NK-92 (cell line): ENCODE data around the gene LRRK1.

Source experiments
- DNase-seq: peaks from one replicate; lab custom pipeline; 2025; ENCODE audit not compliant: unreplicated experiment; lab: John Stamatoyannopoulos, UW

The LRRK1 gene

GRCh38 chr15:100891307-100892012, 27.7 kb upstream of the LRRK1 start:
- no peak for DNase-seq

- DNase-seq: no peak
These were observed 27.2 kb upstream of the LRRK1 start for GRCh38 chr15:100892013-100892355.

GRCh38 chr15:100893261-100893963, 25.7 kb upstream of the LRRK1 start:
- no peak for DNase-seq

GRCh38 chr15:100893964-100894295, 25.2 kb upstream of the LRRK1 start:
- no peak for DNase-seq

GRCh38 chr15:100895721-100896120, 23.4 kb upstream of the LRRK1 start:
- DNase-seq: no peak

- no peak for DNase-seq
These were observed 21.7 kb upstream of the LRRK1 start for GRCh38 chr15:100897221-100898151.

GRCh38 chr15:100898152-100898490, 21.0 kb upstream of the LRRK1 start:
- DNase-seq: no peak

GRCh38 chr15:100898661-100899462, 20.3 kb upstream of the LRRK1 start:
- no peak for DNase-seq

- no peak for DNase-seq
These were observed 19.6 kb upstream of the LRRK1 start for GRCh38 chr15:100899601-100900000.

GRCh38 chr15:100900136-100900794, 18.9 kb upstream of the LRRK1 start:
- no peak for DNase-seq

GRCh38 chr15:100900795-100901169, 18.4 kb upstream of the LRRK1 start:
- DNase-seq: no peak

- no peak for DNase-seq
These were observed 17.9 kb upstream of the LRRK1 start for GRCh38 chr15:100901296-100901695.

GRCh38 chr15:100901702-100902435, 17.3 kb upstream of the LRRK1 start:
- DNase-seq: no peak

GRCh38 chr15:100902436-100903167, 16.6 kb upstream of the LRRK1 start:
- no peak for DNase-seq

- DNase-seq: no peak
These were observed 16.0 kb upstream of the LRRK1 start for GRCh38 chr15:100903168-100903554.

- DNase-seq: no peak
These were observed 13.3 kb upstream of the LRRK1 start for GRCh38 chr15:100905850-100906249.

GRCh38 chr15:100908466-100908865, 10.7 kb upstream of the LRRK1 start:
- DNase-seq: no peak

- no peak for DNase-seq
These were observed 9.6 kb upstream of the LRRK1 start for GRCh38 chr15:100909565-100909964.
